IMR-90 (cell line): ENCODE data around the gene TOR1AIP2. TPM values are rescaled to one million over a fixed set of nuclear protein-coding genes. Genes with fewer than 3 reads are reported as not detected.
A peak's percentile ranks its signal among the peaks of the same experiment; 100 is the strongest.

Source experiments
- ATAC-seq: fragments of 200-7000 bp; cut with Tn5 transposase; 2 replicates; pipeline ENCODE4 v1.9.1; 2020; ENCODE audit warnings: low read depth, mild to moderate bottlenecking, moderate library complexity
- BruUV-seq: library from RNA; stranded (reverse); fragments of 400-500 nt; replicated peaks from 2 replicates; lab custom pipeline; 2021; lab: Mats Ljungman, UMichigan
- CTCF ChIA-PET: fragments of 300-600 bp; formaldehyde crosslinking; extraction: SDS; loops from one replicate; lab custom pipeline; 2021; ENCODE audit warnings: antibody characterized with exemption; lab: Yijun Ruan, JAX
- POLR2A ChIA-PET: fragments of 300-600 bp; sonication (Branson Sonifier 250); formaldehyde crosslinking; loops from one replicate; lab custom pipeline; 2022; ENCODE audit warnings: antibody characterized with exemption; ENCODE audit not compliant: unreplicated experiment; lab: Charles Lee
- DNase-seq: peaks from one replicate; pipeline ENCODE4 v3.0.0; 2013
- H2AFZ ChIP-seq: replicated peaks from 2 replicates; pipeline ENCODE3; 2013; ENCODE audit warnings: low read length, mild to moderate bottlenecking; ENCODE audit not compliant: poor library complexity
- H2AK5ac ChIP-seq: 2 replicates; pipeline ENCODE4 v1.6.1; 2013; ENCODE audit warnings: low read depth, low read length, inconsistent platforms
- H2AK9ac ChIP-seq: replicated peaks from 2 replicates; pipeline ENCODE3; 2013; ENCODE audit warnings: mild to moderate bottlenecking, low read depth, low read length, moderate library complexity; ENCODE audit not compliant: poor library complexity
- H2BK120ac ChIP-seq: 2 replicates; pipeline ENCODE4 v1.6.1; 2013; ENCODE audit warnings: low read depth, low read length, inconsistent platforms
- H2BK15ac ChIP-seq: 3 replicates; pipeline ENCODE4 v1.6.1; 2013; ENCODE audit warnings: low read depth, low read length, inconsistent platforms
- H2BK20ac ChIP-seq: 2 replicates; pipeline ENCODE4 v1.6.1; 2013; ENCODE audit warnings: low read depth, mild to moderate bottlenecking, inconsistent platforms, low read length, moderate library complexity
- H2BK5ac ChIP-seq: 2 replicates; pipeline ENCODE4 v1.6.1; 2013; ENCODE audit warnings: mild to moderate bottlenecking, low read depth, low read length, inconsistent platforms; ENCODE audit not compliant: poor library complexity, severe bottlenecking
- H3K14ac ChIP-seq: replicated peaks from 2 replicates; pipeline ENCODE4 v1.6.1; 2013; ENCODE audit warnings: low read depth, low read length, inconsistent platforms
- H3K18ac ChIP-seq: 2 replicates; pipeline ENCODE4 v1.6.1; 2013; ENCODE audit warnings: low read depth, low read length, control low read depth
- H3K23ac ChIP-seq: 2 replicates; pipeline ENCODE4 v1.6.1; 2013; ENCODE audit warnings: low read depth, low read length, inconsistent platforms
- H3K27ac ChIP-seq: 2 replicates; pipeline ENCODE4 v1.5.1; 2013; ENCODE audit warnings: mild to moderate bottlenecking, control low read depth, low read length; ENCODE audit not compliant: insufficient read depth
- H3K27me3 ChIP-seq: 2 replicates; pipeline ENCODE4 v1.6.1; 2013; ENCODE audit warnings: low read length; ENCODE audit not compliant: control insufficient read depth, insufficient read depth
- H3K36me3 ChIP-seq: 2 replicates; pipeline ENCODE4 v1.6.1; 2013; ENCODE audit warnings: low read length, mixed read lengths; ENCODE audit not compliant: control insufficient read depth, insufficient read depth
- H3K4ac ChIP-seq: 2 replicates; pipeline ENCODE4 v1.6.1; 2013; ENCODE audit warnings: low read depth, low read length, inconsistent platforms
- H3K4me1 ChIP-seq: 2 replicates; pipeline ENCODE4 v1.6.1; 2013; ENCODE audit warnings: low read length, mixed read lengths; ENCODE audit not compliant: control insufficient read depth, insufficient read depth
- H3K4me2 ChIP-seq: 2 replicates; pipeline ENCODE4 v1.6.1; 2013; ENCODE audit warnings: low read depth, mild to moderate bottlenecking, control low read depth, low read length, moderate library complexity
- H3K4me3 ChIP-seq: 2 replicates; pipeline ENCODE4 v1.5.1; 2013; ENCODE audit warnings: low read depth, mild to moderate bottlenecking, control low read depth, low read length, moderate library complexity; ENCODE audit not compliant: insufficient read depth
- H3K56ac ChIP-seq: 2 replicates; pipeline ENCODE4 v1.6.1; 2013; ENCODE audit warnings: low read length, inconsistent platforms; ENCODE audit not compliant: insufficient read depth; ENCODE audit errors: extremely low read depth
- H3K79me1 ChIP-seq, 2 experiments: 2 replicates each; pipeline ENCODE4 v1.6.1; 2013; ENCODE audit warnings: low read length in 2 of 2, inconsistent platforms in 1 of 2, low read depth in 1 of 2
- H3K9ac ChIP-seq: 2 replicates; pipeline ENCODE4 v1.6.1; 2013; ENCODE audit warnings: low read depth, low read length, control low read depth
- H3K9me1 ChIP-seq: 2 replicates; pipeline ENCODE4 v1.6.1; 2013; ENCODE audit warnings: low read length, inconsistent platforms; ENCODE audit not compliant: insufficient read depth
- H3K9me3 ChIP-seq: 2 replicates; pipeline ENCODE4 v1.6.1; 2013; ENCODE audit warnings: low read length; ENCODE audit not compliant: control insufficient read depth, insufficient read depth
- H4K20me1 ChIP-seq: 2 replicates; pipeline ENCODE4 v1.6.1; 2013; ENCODE audit warnings: low read length, inconsistent platforms; ENCODE audit not compliant: insufficient read depth
- H4K5ac ChIP-seq: 2 replicates; pipeline ENCODE4 v1.6.1; 2013; ENCODE audit warnings: mild to moderate bottlenecking, low read depth, low read length, control low read depth
- H4K8ac ChIP-seq, 2 experiments: 2 replicates each; pipeline ENCODE4 v1.6.1; 2013; ENCODE audit warnings: low read depth in 2 of 2, low read length in 2 of 2, control low read depth in 1 of 2, inconsistent platforms in 1 of 2
- H4K91ac ChIP-seq: 2 replicates; pipeline ENCODE4 v1.6.1; 2013; ENCODE audit warnings: low read depth, low read length, inconsistent platforms; ENCODE audit not compliant: insufficient read depth
- BHLHE40 ChIP-seq: fragments of 150-350 bp; IDR thresholded peaks from 2 replicates; pipeline ENCODE4 v1.6.1; 2016; ENCODE audit warnings: mild to moderate bottlenecking, low read depth, low read length
- CEBPB ChIP-seq: IDR thresholded peaks from 2 replicates; pipeline ENCODE4 v1.6.1; 2012; ENCODE audit warnings: low read depth, low read length, improper control_type of control experiment
- CHD1 ChIP-seq: IDR thresholded peaks from 2 replicates; pipeline ENCODE4 v1.6.1; 2012; ENCODE audit warnings: low read depth, low read length, improper control_type of control experiment
- FOS ChIP-seq: fragments of 150-350 bp; IDR thresholded peaks from 2 replicates; pipeline ENCODE4 v1.6.1; 2016; ENCODE audit warnings: low read depth, low read length
- MAFK ChIP-seq: IDR thresholded peaks from 2 replicates; pipeline ENCODE4 v1.6.1; 2012; ENCODE audit warnings: low read depth, low read length, improper control_type of control experiment
- MAZ ChIP-seq: IDR thresholded peaks from 2 replicates; pipeline ENCODE4 v1.6.1; 2012; ENCODE audit warnings: low read depth, mild to moderate bottlenecking, low read length, improper control_type of control experiment, moderate library complexity, borderline replicate concordance
- MXI1 ChIP-seq: IDR thresholded peaks from 2 replicates; pipeline ENCODE4 v1.6.1; 2012; ENCODE audit warnings: low read depth, mild to moderate bottlenecking, low read length, moderate library complexity, borderline replicate concordance
- NFE2L2 ChIP-seq: fragments of 150-350 bp; IDR thresholded peaks from 2 replicates; pipeline ENCODE4 v1.6.1; 2016; ENCODE audit warnings: low read depth, mild to moderate bottlenecking, low read length
- POLR2A ChIP-seq: IDR thresholded peaks from 2 replicates; pipeline ENCODE4 v1.6.1; 2012; ENCODE audit warnings: mild to moderate bottlenecking, low read depth, low read length
- RAD21 ChIP-seq: IDR thresholded peaks from 2 replicates; pipeline ENCODE4 v1.6.1; 2012; ENCODE audit warnings: low read length, improper control_type of control experiment
- RCOR1 ChIP-seq: IDR thresholded peaks from 2 replicates; pipeline ENCODE4 v1.6.1; 2012; ENCODE audit warnings: mild to moderate bottlenecking, low read length, improper control_type of control experiment; ENCODE audit not compliant: insufficient replicate concordance
- RFX5 ChIP-seq: IDR thresholded peaks from 2 replicates; pipeline ENCODE4 v1.8.0; 2012; ENCODE audit warnings: low read depth, mild to moderate bottlenecking, low read length, moderate library complexity
- SMC3 ChIP-seq: fragments of 150-350 bp; IDR thresholded peaks from 2 replicates; pipeline ENCODE4 v1.6.1; 2016; ENCODE audit warnings: low read depth, mild to moderate bottlenecking, antibody characterized with exemption, low read length, moderate library complexity
- WGBS, 2 experiments: methylation state at CpG; one replicate each; pipeline versions ENCODE4 v1.1.5 to v1.1.7; 2013; ENCODE audit warnings: missing lambda C conversion rate in 2 of 2; ENCODE audit not compliant: insufficient read length in 1 of 2; ENCODE audit errors: extremely low coverage in 2 of 2; 5-methylcytosine and 5-hydroxymethylcytosine counted together
- dilution Hi-C: fragments of 300-500 bp; cut with HindIII; formaldehyde crosslinking; loops from one replicate; pipeline ENCODE4 v1.14.3; 2018; ENCODE audit warnings: low sequenced_read_pairs; ENCODE audit not compliant: unreplicated experiment
- in situ Hi-C: fragments of 300-500 bp; cut with MboI; formaldehyde crosslinking; loops from 3 replicates; pipeline ENCODE4 v1.14.3; 2019; ENCODE audit warnings: low sequenced_read_pairs, inconsistent platforms, mixed read lengths
- intact Hi-C: fragments of 100-400 bp; cut with micrococcal nuclease; formaldehyde crosslinking; loops from 2 replicates; pipeline ENCODE4 v1.10.0; 2022
- polyA plus RNA-seq, 3 experiments: library from polyadenylated mRNA; depleted of rRNA; stranded (reverse); fragments of >200 nt; gene quantifications; 2 replicates each; pipeline ENCODE4 v1.2.3, GENCODE V29; 2012; ENCODE audit warnings: low replicate concordance in 1 of 3
- total RNA-seq: library from RNA; depleted of rRNA; stranded (reverse); fragments of >200 nt; gene quantifications from 2 replicates; pipeline ENCODE4 v1.2.3, GENCODE V29; 2012
- TF ChIP-seq, protein P1 (sequence below): fragments of 150-350 bp; IDR thresholded peaks from 2 replicates; pipeline ENCODE4 v1.6.1; 2016; ENCODE audit warnings: low read depth, mild to moderate bottlenecking, low read length, moderate library complexity, borderline replicate concordance
- TF ChIP-seq, protein P2 (sequence below): fragments of 150-350 bp; IDR thresholded peaks from 2 replicates; pipeline ENCODE4 v1.6.1; 2017; ENCODE audit warnings: mild to moderate bottlenecking, antibody characterized with exemption, low read length, low read depth
- TF ChIP-seq, protein P3 (sequence below): conservative IDR thresholded peaks from 2 replicates; pipeline ENCODE4 v1.5.1; 2012; ENCODE audit warnings: mild to moderate bottlenecking, low read depth, low read length, improper control_type of control experiment

The TOR1AIP2 gene
- total and polyA plus RNA-seq, 2 of the 4 experiments (the other 2 are of a cell fraction): 20.7 to 85.0 TPM

DNA sequence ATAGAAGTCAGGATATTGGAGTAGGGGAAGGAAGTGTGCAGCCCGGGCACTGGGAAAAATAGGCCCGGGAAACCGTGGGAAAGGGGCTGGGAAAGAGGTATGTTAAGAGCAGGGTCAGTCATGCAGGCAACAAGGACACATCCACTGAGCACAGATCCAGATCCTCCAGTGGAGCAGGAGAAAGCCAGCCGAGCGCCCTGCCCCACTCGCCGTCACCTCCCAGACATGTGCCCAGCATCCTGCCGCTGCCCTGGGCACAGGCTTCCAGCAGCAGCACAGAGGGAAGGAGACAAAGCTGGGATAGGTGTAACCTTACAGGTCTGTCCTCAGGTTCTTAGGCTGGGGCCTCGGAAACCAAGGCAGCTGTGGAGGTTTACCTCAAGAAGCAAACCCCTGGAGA is 70.3 kb downstream of the TOR1AIP2 start:
- Histone ChIP-seq H3K4me3 (no peak overlapping the region), H2BK20ac (no peak overlapping the region), H3K9me3 (no peaks in the 10 kb centered on the region), H3K14ac (no peak overlapping the region), H2BK120ac (no peak overlapping the region), H3K79me1 (no peaks in the 10 kb centered on the region), H2AFZ (no peak overlapping the region), H3K56ac (no peak overlapping the region), H4K8ac (0 out of 4 replicates have a peak overlapping the region, but pooled peaks of 1 of the 2 experiments have one; percentile 14), H3K4me1 (peaks cover 9% of the 10 kb centered on the region), H3K4me2 (no peak overlapping the region), H3K27ac (no peak overlapping the region), H3K9me1 (no peaks in the 10 kb centered on the region), H3K23ac (no peak overlapping the region), H3K4ac (no peak overlapping the region; the same call in 1 of the 2 replicates), H4K5ac (no peak overlapping the region), H3K9ac (no peak overlapping the region), H3K36me3 (no peaks in the 10 kb centered on the region), H2AK5ac (peak overlapping the region; percentile 30), H4K20me1 (no peaks in the 10 kb centered on the region), H2BK5ac (peak overlapping the region; percentile 34), H4K91ac (peak overlapping the region; percentile 24; the same call in 1 of the 2 replicates), H3K27me3 (peaks cover 43% of the 10 kb centered on the region), H2BK15ac (no peak overlapping the region), H3K18ac (no peak overlapping the region), H2AK9ac (peak overlapping the region; percentile 23)
- 92% methylated on average over 5 of the region's 9 CpGs; no CpG with 5 or more reads in 1 of the 2 experiments for WGBS, 2 experiments
- BruUV-seq: no TSS peak
- intact Hi-C loops (loop anchor here (5.0 kb wide), 1 partner anchor 55 kb away; no protein-coding TSS in a partner anchor), in situ Hi-C loops (loop anchor here (25.0 kb wide), 1 partner anchor 570 kb away; the partner anchor contains the start of gene ABL2), dilution Hi-C loops (no loop called here)
- DNase-seq: no peak
- CTCF ChIA-PET: interaction anchor here (4.1 kb wide), 1 partner anchor 102 kb away, joined by 131 read pairs; no protein-coding TSS in a partner anchor
- no peak for ATAC-seq
- POLR2A ChIA-PET: no interaction called here
- TF ChIP-seq MAFK: no peak
- no peak for TF ChIP-seq RCOR1
- no peak for TF ChIP-seq NFE2L2
- TF ChIP-seq SMC3: no peak
- no peak for TF ChIP-seq RAD21
- TF ChIP-seq BHLHE40: no peak
- no peak for TF ChIP-seq CHD1
- TF ChIP-seq, protein P1, sequence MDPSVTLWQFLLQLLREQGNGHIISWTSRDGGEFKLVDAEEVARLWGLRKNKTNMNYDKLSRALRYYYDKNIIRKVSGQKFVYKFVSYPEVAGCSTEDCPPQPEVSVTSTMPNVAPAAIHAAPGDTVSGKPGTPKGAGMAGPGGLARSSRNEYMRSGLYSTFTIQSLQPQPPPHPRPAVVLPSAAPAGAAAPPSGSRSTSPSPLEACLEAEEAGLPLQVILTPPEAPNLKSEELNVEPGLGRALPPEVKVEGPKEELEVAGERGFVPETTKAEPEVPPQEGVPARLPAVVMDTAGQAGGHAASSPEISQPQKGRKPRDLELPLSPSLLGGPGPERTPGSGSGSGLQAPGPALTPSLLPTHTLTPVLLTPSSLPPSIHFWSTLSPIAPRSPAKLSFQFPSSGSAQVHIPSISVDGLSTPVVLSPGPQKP: no peak
- no peak for TF ChIP-seq FOS
- TF ChIP-seq MXI1: no peak
- no peak for TF ChIP-seq MAZ
- TF ChIP-seq, protein P2, sequence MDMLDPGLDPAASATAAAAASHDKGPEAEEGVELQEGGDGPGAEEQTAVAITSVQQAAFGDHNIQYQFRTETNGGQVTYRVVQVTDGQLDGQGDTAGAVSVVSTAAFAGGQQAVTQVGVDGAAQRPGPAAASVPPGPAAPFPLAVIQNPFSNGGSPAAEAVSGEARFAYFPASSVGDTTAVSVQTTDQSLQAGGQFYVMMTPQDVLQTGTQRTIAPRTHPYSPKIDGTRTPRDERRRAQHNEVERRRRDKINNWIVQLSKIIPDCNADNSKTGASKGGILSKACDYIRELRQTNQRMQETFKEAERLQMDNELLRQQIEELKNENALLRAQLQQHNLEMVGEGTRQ: no peak
- no peak for TF ChIP-seq CEBPB
- TF ChIP-seq, protein P3, sequence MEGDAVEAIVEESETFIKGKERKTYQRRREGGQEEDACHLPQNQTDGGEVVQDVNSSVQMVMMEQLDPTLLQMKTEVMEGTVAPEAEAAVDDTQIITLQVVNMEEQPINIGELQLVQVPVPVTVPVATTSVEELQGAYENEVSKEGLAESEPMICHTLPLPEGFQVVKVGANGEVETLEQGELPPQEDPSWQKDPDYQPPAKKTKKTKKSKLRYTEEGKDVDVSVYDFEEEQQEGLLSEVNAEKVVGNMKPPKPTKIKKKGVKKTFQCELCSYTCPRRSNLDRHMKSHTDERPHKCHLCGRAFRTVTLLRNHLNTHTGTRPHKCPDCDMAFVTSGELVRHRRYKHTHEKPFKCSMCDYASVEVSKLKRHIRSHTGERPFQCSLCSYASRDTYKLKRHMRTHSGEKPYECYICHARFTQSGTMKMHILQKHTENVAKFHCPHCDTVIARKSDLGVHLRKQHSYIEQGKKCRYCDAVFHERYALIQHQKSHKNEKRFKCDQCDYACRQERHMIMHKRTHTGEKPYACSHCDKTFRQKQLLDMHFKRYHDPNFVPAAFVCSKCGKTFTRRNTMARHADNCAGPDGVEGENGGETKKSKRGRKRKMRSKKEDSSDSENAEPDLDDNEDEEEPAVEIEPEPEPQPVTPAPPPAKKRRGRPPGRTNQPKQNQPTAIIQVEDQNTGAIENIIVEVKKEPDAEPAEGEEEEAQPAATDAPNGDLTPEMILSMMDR: no peak
- no peak for TF ChIP-seq POLR2A
- TF ChIP-seq RFX5: no peak
